PC-9 (cell line): ENCODE results near the gene WDR7. TPM values are rescaled to one million over a fixed set of nuclear protein-coding genes. Genes with fewer than 3 reads are reported as not detected.

ENCODE experiments used
- BruUV-seq: library from RNA; stranded (reverse); fragments of 400-500 nt; replicated peaks from 2 replicates; lab custom pipeline; 2021; lab: Mats Ljungman, UMichigan
- CTCF ChIA-PET: fragments of 300-600 bp; sonication (Branson Sonifier 250); formaldehyde crosslinking; loops from one replicate; lab custom pipeline; 2022; ENCODE audit warnings: antibody characterized with exemption; lab: Charles Lee
- POLR2A ChIA-PET: fragments of 300-600 bp; sonication (Branson Sonifier 250); formaldehyde crosslinking; loops from one replicate; lab custom pipeline; 2022; ENCODE audit warnings: antibody characterized with exemption; ENCODE audit not compliant: unreplicated experiment; lab: Charles Lee
- DNase-seq, 2 experiments: peaks; one replicate each; pipeline versions ENCODE4 v3.0.0 to v3.0.0-alpha.2; 2015 to 2022; ENCODE audit warnings: mixed read lengths in 1 of 2
- H2AFZ ChIP-seq: fragments of 200-600 bp; sonication (generic); 2 replicates; pipeline ENCODE4 v1.8.1; 2017; ENCODE audit warnings: antibody characterized with exemption
- H3F3A ChIP-seq: fragments of 200-600 bp; sonication (generic); 2 replicates; pipeline ENCODE4 v1.8.1; 2017; ENCODE audit warnings: antibody characterized with exemption, mild to moderate bottlenecking, low read depth; ENCODE audit not compliant: insufficient read depth
- H3K27ac ChIP-seq: fragments of 200-600 bp; sonication (generic); 2 replicates; pipeline ENCODE4 v1.6.1; 2016; ENCODE audit warnings: mixed run types
- H3K27me3 ChIP-seq: fragments of 200-600 bp; sonication (generic); 2 replicates; pipeline ENCODE4 v1.6.1; 2016; ENCODE audit warnings: low read depth, mixed run types; ENCODE audit not compliant: insufficient read depth
- H3K36me3 ChIP-seq: fragments of 200-600 bp; sonication (generic); 2 replicates; pipeline ENCODE4 v1.6.1; 2016; ENCODE audit warnings: low read depth, mixed run types
- H3K4me1 ChIP-seq: fragments of 200-600 bp; sonication (generic); replicated peaks from 2 replicates; pipeline ENCODE4 v1.6.1; 2016; ENCODE audit warnings: mixed run types; ENCODE audit not compliant: insufficient read depth
- H3K4me2 ChIP-seq: fragments of 200-600 bp; sonication (generic); 2 replicates; pipeline ENCODE4 v1.6.1; 2017; ENCODE audit warnings: mixed run types
- H3K4me3 ChIP-seq: fragments of 200-600 bp; sonication (generic); 2 replicates; pipeline ENCODE4 v1.6.1; 2016; ENCODE audit warnings: mixed run types
- H3K79me2 ChIP-seq: fragments of 200-600 bp; sonication (generic); 2 replicates; pipeline ENCODE4 v1.6.1; 2017; ENCODE audit warnings: low read depth, mixed run types
- H3K9me2 ChIP-seq: fragments of 200-600 bp; sonication (generic); 2 replicates; pipeline ENCODE4 v1.8.1; 2017; ENCODE audit warnings: mild to moderate bottlenecking; ENCODE audit not compliant: insufficient read depth
- H3K9me3 ChIP-seq: fragments of 200-600 bp; sonication (generic); 2 replicates; pipeline ENCODE4 v1.8.1; 2016; ENCODE audit warnings: low read depth; ENCODE audit not compliant: insufficient read depth
- H4K20me1 ChIP-seq: fragments of 200-600 bp; sonication (generic); 2 replicates; pipeline ENCODE4 v1.8.1; 2017; ENCODE audit not compliant: insufficient read depth
- CTCF ChIP-seq: fragments of 200-600 bp; sonication (generic); conservative IDR thresholded peaks from 2 replicates; pipeline ENCODE4 v1.6.1; 2017; ENCODE audit warnings: mixed run types, antibody characterized with exemption, mild to moderate bottlenecking, moderate library complexity
- EZH2 ChIP-seq: fragments of 200-600 bp; sonication (generic); IDR thresholded peaks from 2 replicates; pipeline ENCODE4 v1.8.0; 2017; ENCODE audit warnings: antibody characterized with exemption, low read depth
- intact Hi-C: fragments of 100-400 bp; cut with micrococcal nuclease; formaldehyde crosslinking; loops from one replicate; pipeline ENCODE4 v1.10.0; 2022; ENCODE audit not compliant: unreplicated experiment
- total RNA-seq: library from RNA; stranded (reverse); gene quantifications from 2 replicates; pipeline ENCODE4 v1.2.3, GENCODE V29; 2021

WDR7 gene
- total RNA-seq, 1 experiment from 2014 or later, result 7.7 TPM

GRCh38 chr18:56910237-56910636, 259.1 kb downstream of the WDR7 start:
- Histone ChIP-seq H3K27ac (no peak overlapping the region), H3K79me2 (no peaks in the 10 kb centered on the region), H2AFZ (no peak overlapping the region), H3K4me1 (peaks cover 6% of the 10 kb centered on the region; the same call in 1 of the 2 replicates), H3K4me2 (no peak overlapping the region), H3K9me2 (no peaks in the 10 kb centered on the region), H3K27me3 (no peaks in the 10 kb centered on the region), H3K4me3 (no peak overlapping the region), H3K9me3 (no peaks in the 10 kb centered on the region), H3F3A (no peaks in the 10 kb centered on the region), H4K20me1 (no peaks in the 10 kb centered on the region), H3K36me3 (no peaks in the 10 kb centered on the region)
- intact Hi-C loops, result no loop called here
- no peak for DNase-seq
- CTCF ChIA-PET, result no interaction called here
- TF ChIP-seq CTCF (no peak), EZH2 (no peak)
- POLR2A ChIA-PET, result no interaction called here
- no TSS peak for BruUV-seq

- H3K27me3 ChIP-seq, result no peaks in the 10 kb centered on the region
- ChIA-PET POLR2A (no interaction called here), CTCF (no interaction called here)
- no peaks in the 10 kb centered on the region for H3K36me3 ChIP-seq
- H3K9me3 ChIP-seq, result no peaks in the 10 kb centered on the region
- H4K20me1 ChIP-seq, result no peaks in the 10 kb centered on the region
- no peak overlapping the region for H3K27ac ChIP-seq
- no peaks in the 10 kb centered on the region for H3K79me2 ChIP-seq
- no peaks in the 10 kb centered on the region for H3K9me2 ChIP-seq
- TF ChIP-seq CTCF (no peak), EZH2 (no peak)
- H3K4me1 ChIP-seq, result peaks cover 6% of the 10 kb centered on the region; the same call in 1 of the 2 replicates
- H3F3A ChIP-seq, result no peaks in the 10 kb centered on the region
- H3K4me2 ChIP-seq, result no peak overlapping the region
- BruUV-seq, result no TSS peak
- intact Hi-C loops, result no loop called here
- no peak overlapping the region for H2AFZ ChIP-seq
- no peak overlapping the region for H3K4me3 ChIP-seq
- DNase-seq, result no peak
Observed at GRCh38 chr18:56910967-56911366, 259.8 kb downstream of the WDR7 start.

GRCh38 chr18:56913941-56914340, 262.8 kb downstream of the WDR7 start:
- Histone ChIP-seq H3K9me2 (no peaks in the 10 kb centered on the region), H3K36me3 (no peaks in the 10 kb centered on the region), H3K27me3 (no peaks in the 10 kb centered on the region), H2AFZ (no peak overlapping the region), H3K79me2 (no peaks in the 10 kb centered on the region), H3K4me1 (no peaks in the 10 kb centered on the region), H3K4me3 (no peak overlapping the region), H3F3A (no peaks in the 10 kb centered on the region), H3K9me3 (no peaks in the 10 kb centered on the region), H4K20me1 (no peaks in the 10 kb centered on the region), H3K4me2 (no peak overlapping the region), H3K27ac (no peak overlapping the region)
- ChIA-PET POLR2A (no interaction called here), CTCF (no interaction called here)
- intact Hi-C loops, result no loop called here
- TF ChIP-seq CTCF (no peak), EZH2 (no peak)
- no TSS peak for BruUV-seq
- no peak for DNase-seq
